Loucy (cell line): ENCODE measurements around the gene TRIM63.

Source experiments
- EZH2phosphoT487 ChIP-seq: fragments of 200-600 bp; IDR thresholded peaks from 2 replicates; pipeline ENCODE4 v1.6.1; 2018; ENCODE audit warnings: antibody characterized with exemption, mild to moderate bottlenecking, moderate library complexity, borderline replicate concordance
- TF ChIP-seq, protein P1 (sequence below): fragments of 200-600 bp; sonication (generic); conservative IDR thresholded peaks from 2 replicates; pipeline ENCODE4 v1.5.1; 2014; ENCODE audit warnings: mild to moderate bottlenecking, antibody characterized with exemption, low read length

DNA sequence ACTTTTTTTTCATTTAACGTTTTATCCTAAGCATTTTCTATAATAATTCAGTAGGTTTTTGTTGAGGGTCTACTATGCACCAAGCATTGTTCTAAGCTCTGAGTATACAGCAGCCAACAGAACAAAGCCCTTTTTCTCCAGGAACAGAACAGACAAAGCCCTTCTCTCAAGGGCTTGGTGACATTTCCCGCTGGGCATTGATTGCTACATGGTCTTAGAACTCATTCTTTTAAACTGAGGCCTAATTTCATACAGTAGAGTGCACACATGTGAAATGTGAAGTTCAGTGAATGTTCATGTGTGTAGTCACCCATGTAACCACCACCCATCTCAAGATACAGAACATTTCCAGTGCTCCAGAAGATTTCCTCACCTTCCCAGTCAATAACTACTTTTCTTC lies 29.0 kb upstream of the TRIM63 start:
- TF ChIP-seq, protein P1, sequence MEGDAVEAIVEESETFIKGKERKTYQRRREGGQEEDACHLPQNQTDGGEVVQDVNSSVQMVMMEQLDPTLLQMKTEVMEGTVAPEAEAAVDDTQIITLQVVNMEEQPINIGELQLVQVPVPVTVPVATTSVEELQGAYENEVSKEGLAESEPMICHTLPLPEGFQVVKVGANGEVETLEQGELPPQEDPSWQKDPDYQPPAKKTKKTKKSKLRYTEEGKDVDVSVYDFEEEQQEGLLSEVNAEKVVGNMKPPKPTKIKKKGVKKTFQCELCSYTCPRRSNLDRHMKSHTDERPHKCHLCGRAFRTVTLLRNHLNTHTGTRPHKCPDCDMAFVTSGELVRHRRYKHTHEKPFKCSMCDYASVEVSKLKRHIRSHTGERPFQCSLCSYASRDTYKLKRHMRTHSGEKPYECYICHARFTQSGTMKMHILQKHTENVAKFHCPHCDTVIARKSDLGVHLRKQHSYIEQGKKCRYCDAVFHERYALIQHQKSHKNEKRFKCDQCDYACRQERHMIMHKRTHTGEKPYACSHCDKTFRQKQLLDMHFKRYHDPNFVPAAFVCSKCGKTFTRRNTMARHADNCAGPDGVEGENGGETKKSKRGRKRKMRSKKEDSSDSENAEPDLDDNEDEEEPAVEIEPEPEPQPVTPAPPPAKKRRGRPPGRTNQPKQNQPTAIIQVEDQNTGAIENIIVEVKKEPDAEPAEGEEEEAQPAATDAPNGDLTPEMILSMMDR = no peak
- TF ChIP-seq EZH2phosphoT487 = no peak
